Activated CD8-positive, alpha-beta memory T cell treated with anti-CD3 and anti-CD28 coated beads, Interleukin-2, amount 50 U/mL, for 1 hour (primary cell): ENCODE data around the gene SMCHD1.
"Not testable (repeated sequence)": the region's sequence is repeated elsewhere in the genome, so short reads cannot be mapped to it uniquely, and the experiment has no call there.

ENCODE experiments used
- DNase-seq: peaks from one replicate; pipeline ENCODE4 v3.0.0-alpha.2; 2020; ENCODE audit errors: extremely low read depth

Gene SMCHD1

GRCh38 chr18:2814928-2815327 is 159.4 kb downstream of the SMCHD1 start:
- DNase-seq = no peak

- DNase-seq = no peak
These were observed 162.8 kb downstream of the SMCHD1 start for GRCh38 chr18:2818281-2818680.

GRCh38 chr18:2821695-2822094 is 166.2 kb downstream of the SMCHD1 start:
- no peak for DNase-seq

GRCh38 chr18:2822213-2822921 is 166.8 kb downstream of the SMCHD1 start:
- DNase-seq = no peak

- DNase-seq = no peak
These were observed 167.7 kb downstream of the SMCHD1 start for GRCh38 chr18:2823202-2823601.

GRCh38 chr18:2823966-2824365 is 168.4 kb downstream of the SMCHD1 start:
- DNase-seq = no peak

- DNase-seq = no peak
These were observed 169.3 kb downstream of the SMCHD1 start for GRCh38 chr18:2824865-2825264.

GRCh38 chr18:2825613-2826175 is 170.2 kb downstream of the SMCHD1 start:
- DNase-seq = no peak

- no peak for DNase-seq
These were observed 171.1 kb downstream of the SMCHD1 start for GRCh38 chr18:2826581-2826980.

- no peak for DNase-seq
These were observed 171.5 kb downstream of the SMCHD1 start for GRCh38 chr18:2827061-2827460.

- not testable (repeated sequence) for DNase-seq
These were observed 180.6 kb downstream of the SMCHD1 start for GRCh38 chr18:2836118-2836517.

GRCh38 chr18:2837290-2837689 is 181.8 kb downstream of the SMCHD1 start:
- not testable (repeated sequence) for DNase-seq

- no peak for DNase-seq
These were observed 183.7 kb downstream of the SMCHD1 start for GRCh38 chr18:2839202-2839601.

GRCh38 chr18:2840521-2840920 is 185.0 kb downstream of the SMCHD1 start:
- DNase-seq = no peak

- no peak for DNase-seq
These were observed 187.6 kb downstream of the SMCHD1 start for GRCh38 chr18:2843146-2843545.

GRCh38 chr18:2845172-2845571 is 189.6 kb downstream of the SMCHD1 start:
- no peak for DNase-seq

GRCh38 chr18:2846636-2847316 is 191.2 kb downstream of the SMCHD1 start, which contains the start of gene EMILIN2:
TSS of gene EMILIN2 (plus strand) at chr18:2847006. CDS start at chr18:2847189, 183 bp downstream.
- no peak for DNase-seq

GRCh38 chr18:2847317-2848246 is 192.1 kb downstream of the SMCHD1 start:
- DNase-seq = no peak

- DNase-seq = no peak
These were observed 193.0 kb downstream of the SMCHD1 start for GRCh38 chr18:2848247-2849246.

GRCh38 chr18:2850816-2851215 is 195.3 kb downstream of the SMCHD1 start:
- no peak for DNase-seq

- DNase-seq = no peak
These were observed 196.2 kb downstream of the SMCHD1 start for GRCh38 chr18:2851771-2852170.
